NCI-H1930 (cell line): Measurements from ENCODE around the gene GNA12.
"Not testable (repeated sequence)": the region's sequence is repeated elsewhere in the genome, so short reads cannot be mapped to it uniquely, and the experiment has no call there.

Experiments used
- DNase-seq, 2 experiments: peaks; one replicate each; lab custom pipeline; 2025; lab: John Stamatoyannopoulos, UW

The GNA12 gene

GRCh38 chr7:2728316-2729030 lies 115.6 kb downstream of the GNA12 start:
- DNase-seq = no peak

GRCh38 chr7:2727206-2727605 lies 116.9 kb downstream of the GNA12 start:
- not testable (repeated sequence) for DNase-seq

GRCh38 chr7:2726316-2727018 lies 117.6 kb downstream of the GNA12 start:
- DNase-seq = no peak

GRCh38 chr7:2725178-2726105 lies 118.7 kb downstream of the GNA12 start:
- DNase-seq = no peak

- DNase-seq = no peak
Observed at GRCh38 chr7:2724453-2725177, 119.5 kb downstream of the GNA12 start.

- not testable (repeated sequence) for DNase-seq
Observed at GRCh38 chr7:2724036-2724435, 120.1 kb downstream of the GNA12 start.

- DNase-seq = no peak
Observed at GRCh38 chr7:2723138-2723850, 120.8 kb downstream of the GNA12 start.

- no peak for DNase-seq
Observed at GRCh38 chr7:2722591-2722990, 121.5 kb downstream of the GNA12 start.

- no peak for DNase-seq
Observed at GRCh38 chr7:2721842-2722241, 122.3 kb downstream of the GNA12 start.

- no peak for DNase-seq
Observed at GRCh38 chr7:2720024-2720423, 124.1 kb downstream of the GNA12 start.

- no peak for DNase-seq
Observed at GRCh38 chr7:2719007-2719406, 125.1 kb downstream of the GNA12 start.

- no peak for DNase-seq
Observed at GRCh38 chr7:2718296-2718965, 125.7 kb downstream of the GNA12 start.

- no peak for DNase-seq
Observed at GRCh38 chr7:2717293-2718261, 126.5 kb downstream of the GNA12 start.

GRCh38 chr7:2716906-2717292 lies 127.2 kb downstream of the GNA12 start:
- no peak for DNase-seq

GRCh38 chr7:2716488-2716887 lies 127.6 kb downstream of the GNA12 start:
- no peak for DNase-seq

- DNase-seq = no peak
Observed at GRCh38 chr7:2715341-2716231, 128.5 kb downstream of the GNA12 start.

GRCh38 chr7:2714636-2715035 lies 129.5 kb downstream of the GNA12 start:
- no peak for DNase-seq

GRCh38 chr7:2713978-2714377 lies 130.1 kb downstream of the GNA12 start:
- no peak for DNase-seq
